Upper lobe of right lung (tissue), 1 donor: ENCODE measurements around the gene POU2F1. TPM values are rescaled to one million over a fixed set of nuclear protein-coding genes. Genes with fewer than 3 reads are reported as not detected.

Experiments
- ATAC-seq: fragments of 200-7000 bp; cut with Tn5 transposase; one replicate; pipeline ENCODE4 v1.9.1; 2020; ENCODE audit warnings: mild to moderate bottlenecking, moderate library complexity
- DNase-seq: peaks from one replicate; pipeline ENCODE4 v3.0.0-alpha.2; 2020
- H3K27ac ChIP-seq: fragments of 200-600 bp; one replicate; pipeline ENCODE4 v1.8.0; 2022
- H3K27me3 ChIP-seq: fragments of 200-600 bp; one replicate; pipeline ENCODE4 v1.8.0; 2022; ENCODE audit warnings: mild to moderate bottlenecking
- H3K36me3 ChIP-seq: fragments of 200-600 bp; one replicate; pipeline ENCODE4 v1.8.0; 2022
- H3K4me1 ChIP-seq: fragments of 200-600 bp; one replicate; pipeline ENCODE4 v1.8.0; 2022
- H3K4me3 ChIP-seq: fragments of 200-600 bp; one replicate; pipeline ENCODE4 v1.8.0; 2022; ENCODE audit warnings: mild to moderate bottlenecking
- H3K9me3 ChIP-seq: fragments of 200-600 bp; one replicate; pipeline ENCODE4 v1.8.0; 2022
- intact Hi-C: fragments of 100-400 bp; cut with DNase I; formaldehyde crosslinking; loops from one replicate; pipeline ENCODE4 v1.11.0; 2022
- total RNA-seq: library from RNA; stranded (reverse); fragmentation: NEBNext Ultra II Directional; extraction: Animal tissue kit (Norgen Biotek cat#: 25700); gene quantifications from one replicate; pipeline ENCODE4 v1.2.1, GENCODE V29; 2021
- TF ChIP-seq, protein P1 (sequence below): fragments of 200-600 bp; IDR thresholded peaks from one replicate; pipeline ENCODE4 v1.8.0; 2022; ENCODE audit warnings: antibody characterized with exemption
- donor health status: DM: no; HTN: yes; CAD: no; lungs with severe emphysema.

POU2F1 gene
- total RNA-seq, 1 donor from 2014 or later = 15.3 TPM

DNA sequence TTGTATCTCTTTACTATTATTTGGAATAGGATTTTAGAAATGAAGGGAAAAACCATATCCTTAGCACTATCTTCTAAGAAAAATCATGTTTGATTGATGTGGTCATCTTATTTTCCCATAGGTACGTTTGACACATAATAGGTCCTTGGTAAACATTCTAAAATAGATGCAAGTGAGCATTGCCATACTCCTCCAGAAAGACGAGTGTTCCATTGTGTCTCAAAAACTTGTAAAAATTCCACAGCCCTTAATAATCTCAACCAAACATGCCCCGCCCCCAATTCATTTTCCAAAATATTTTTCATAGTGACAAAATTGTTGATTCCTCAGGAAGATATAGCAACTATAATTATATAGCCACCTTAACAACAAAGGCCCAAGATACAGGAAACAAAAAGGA, 184.2 kb downstream of the POU2F1 start:
- H3K4me1 ChIP-seq = no peaks in the 10 kb centered on the region
- intact Hi-C loops = no loop called here
- no peak for ATAC-seq
- TF ChIP-seq, protein P1, sequence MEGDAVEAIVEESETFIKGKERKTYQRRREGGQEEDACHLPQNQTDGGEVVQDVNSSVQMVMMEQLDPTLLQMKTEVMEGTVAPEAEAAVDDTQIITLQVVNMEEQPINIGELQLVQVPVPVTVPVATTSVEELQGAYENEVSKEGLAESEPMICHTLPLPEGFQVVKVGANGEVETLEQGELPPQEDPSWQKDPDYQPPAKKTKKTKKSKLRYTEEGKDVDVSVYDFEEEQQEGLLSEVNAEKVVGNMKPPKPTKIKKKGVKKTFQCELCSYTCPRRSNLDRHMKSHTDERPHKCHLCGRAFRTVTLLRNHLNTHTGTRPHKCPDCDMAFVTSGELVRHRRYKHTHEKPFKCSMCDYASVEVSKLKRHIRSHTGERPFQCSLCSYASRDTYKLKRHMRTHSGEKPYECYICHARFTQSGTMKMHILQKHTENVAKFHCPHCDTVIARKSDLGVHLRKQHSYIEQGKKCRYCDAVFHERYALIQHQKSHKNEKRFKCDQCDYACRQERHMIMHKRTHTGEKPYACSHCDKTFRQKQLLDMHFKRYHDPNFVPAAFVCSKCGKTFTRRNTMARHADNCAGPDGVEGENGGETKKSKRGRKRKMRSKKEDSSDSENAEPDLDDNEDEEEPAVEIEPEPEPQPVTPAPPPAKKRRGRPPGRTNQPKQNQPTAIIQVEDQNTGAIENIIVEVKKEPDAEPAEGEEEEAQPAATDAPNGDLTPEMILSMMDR = no peak
- no peaks in the 10 kb centered on the region for H3K27me3 ChIP-seq
- no peak for DNase-seq
- H3K9me3 ChIP-seq = no peaks in the 10 kb centered on the region
- H3K27ac ChIP-seq = no peak overlapping the region
- no peak overlapping the region for H3K4me3 ChIP-seq
- peaks cover 13% of the 10 kb centered on the region for H3K36me3 ChIP-seq

GRCh38 chr1:167408355-167408754, 187.7 kb downstream of the POU2F1 start:
- ATAC-seq (no peak), DNase-seq (no peak)
- Histone ChIP-seq H3K4me3 (no peak overlapping the region), H3K27me3 (no peaks in the 10 kb centered on the region), H3K4me1 (no peaks in the 10 kb centered on the region), H3K36me3 (peaks cover 16% of the 10 kb centered on the region), H3K27ac (no peak overlapping the region), H3K9me3 (no peaks in the 10 kb centered on the region)
- intact Hi-C loops = no loop called here
- TF ChIP-seq, protein P1 = no peak

GRCh38 chr1:167409183-167409582, 188.5 kb downstream of the POU2F1 start:
- DNase-seq = no peak
- H3K36me3 ChIP-seq = peaks cover 16% of the 10 kb centered on the region

GRCh38 chr1:167412072-167412471, 191.4 kb downstream of the POU2F1 start:
- no peaks in the 10 kb centered on the region for H3K27me3 ChIP-seq
- H3K36me3 ChIP-seq = peaks cover 30% of the 10 kb centered on the region
- no peak overlapping the region for H3K27ac ChIP-seq
- H3K4me3 ChIP-seq = no peak overlapping the region
- no peaks in the 10 kb centered on the region for H3K9me3 ChIP-seq
- H3K4me1 ChIP-seq = no peaks in the 10 kb centered on the region
- intact Hi-C loops = no loop called here
- TF ChIP-seq, protein P1 = no peak
- no peak for DNase-seq
- ATAC-seq = no peak

More at GRCh38 chr1:167409183-167409582, 188.5 kb downstream of the POU2F1 start:
- Histone ChIP-seq H3K9me3 (no peaks in the 10 kb centered on the region), H3K27ac (no peak overlapping the region), H3K4me1 (no peaks in the 10 kb centered on the region), H3K4me3 (no peak overlapping the region), H3K27me3 (no peaks in the 10 kb centered on the region)
- TF ChIP-seq, protein P1 = no peak
- ATAC-seq = no peak
- intact Hi-C loops = no loop called here

GRCh38 chr1:167412920-167413319, 192.2 kb downstream of the POU2F1 start:
- H3K27ac ChIP-seq = no peak overlapping the region
- no peak for DNase-seq
- peaks cover 30% of the 10 kb centered on the region for H3K36me3 ChIP-seq
- ATAC-seq = no peak
- H3K9me3 ChIP-seq = no peaks in the 10 kb centered on the region
- H3K4me3 ChIP-seq = no peak overlapping the region
- intact Hi-C loops = no loop called here
- H3K27me3 ChIP-seq = no peaks in the 10 kb centered on the region
- H3K4me1 ChIP-seq = no peaks in the 10 kb centered on the region
- TF ChIP-seq, protein P1 = no peak

- ATAC-seq (no peak), DNase-seq (no peak)
- Histone ChIP-seq H3K4me1 (no peaks in the 10 kb centered on the region), H3K27ac (no peak overlapping the region), H3K27me3 (no peaks in the 10 kb centered on the region), H3K36me3 (peaks cover 30% of the 10 kb centered on the region), H3K9me3 (no peaks in the 10 kb centered on the region), H3K4me3 (no peak overlapping the region)
- intact Hi-C loops = no loop called here
- TF ChIP-seq, protein P1 = no peak
These were observed 192.6 kb downstream of the POU2F1 start for GRCh38 chr1:167413328-167413727.
